PFSK-1 (cell line): ENCODE data around the gene DNAH7.

Source experiments
- FOXP2 ChIP-seq: optimal IDR thresholded peaks from 2 replicates; pipeline ENCODE3; 2011; ENCODE audit warnings: borderline replicate concordance, control low read depth, inconsistent platforms; ENCODE audit not compliant: insufficient read depth; ENCODE audit errors: extremely low read length, extremely low read depth
- POLR2AphosphoS5 ChIP-seq: IDR thresholded peaks from 2 replicates; pipeline ENCODE4 v1.6.1; 2012; ENCODE audit warnings: low read depth, mild to moderate bottlenecking, control low read depth, low read length, moderate library complexity
- SIN3A ChIP-seq: IDR thresholded peaks from 2 replicates; pipeline ENCODE4 v1.6.1; 2012; ENCODE audit warnings: mild to moderate bottlenecking, low read length, moderate library complexity, borderline replicate concordance; ENCODE audit not compliant: insufficient read depth
- TAF1 ChIP-seq: IDR thresholded peaks from 2 replicates; pipeline ENCODE4 v1.6.1; 2012; ENCODE audit warnings: low read length, control low read depth, borderline replicate concordance; ENCODE audit not compliant: insufficient read depth
- TF ChIP-seq, protein P1 (sequence below), 2 experiments: IDR thresholded peaks; 2 replicates each; pipeline versions ENCODE4 v1.6.1 to v1.8.0; 2011 to 2012; ENCODE audit warnings: low read depth in 2 of 2, low read length in 2 of 2, control low read depth in 1 of 2, inconsistent platforms in 1 of 2, mild to moderate bottlenecking in 1 of 2, moderate library complexity in 1 of 2; ENCODE audit not compliant: insufficient read depth in 1 of 2

DNA sequence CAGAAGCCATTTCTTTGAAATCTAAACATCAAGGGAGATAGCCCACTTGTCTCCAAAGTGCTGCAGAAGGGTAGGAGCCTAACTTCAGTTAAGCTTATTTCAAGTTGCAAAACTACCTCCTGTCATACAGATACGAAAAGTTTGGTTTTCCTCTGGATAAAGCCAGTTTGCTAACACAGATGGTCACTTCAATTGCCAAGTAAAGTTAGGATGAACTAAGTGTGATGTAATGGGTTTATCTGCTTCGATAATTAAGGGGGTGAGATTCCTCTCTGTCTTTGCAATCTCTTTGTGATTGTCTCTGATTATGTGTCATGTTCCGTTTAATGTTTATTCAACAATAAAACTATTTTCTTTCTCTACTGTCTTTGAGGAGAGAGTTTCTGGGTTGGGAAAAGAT, 255.2 kb downstream of the DNAH7 start:
- no peak for TF ChIP-seq SIN3A
- TF ChIP-seq, protein P1, sequence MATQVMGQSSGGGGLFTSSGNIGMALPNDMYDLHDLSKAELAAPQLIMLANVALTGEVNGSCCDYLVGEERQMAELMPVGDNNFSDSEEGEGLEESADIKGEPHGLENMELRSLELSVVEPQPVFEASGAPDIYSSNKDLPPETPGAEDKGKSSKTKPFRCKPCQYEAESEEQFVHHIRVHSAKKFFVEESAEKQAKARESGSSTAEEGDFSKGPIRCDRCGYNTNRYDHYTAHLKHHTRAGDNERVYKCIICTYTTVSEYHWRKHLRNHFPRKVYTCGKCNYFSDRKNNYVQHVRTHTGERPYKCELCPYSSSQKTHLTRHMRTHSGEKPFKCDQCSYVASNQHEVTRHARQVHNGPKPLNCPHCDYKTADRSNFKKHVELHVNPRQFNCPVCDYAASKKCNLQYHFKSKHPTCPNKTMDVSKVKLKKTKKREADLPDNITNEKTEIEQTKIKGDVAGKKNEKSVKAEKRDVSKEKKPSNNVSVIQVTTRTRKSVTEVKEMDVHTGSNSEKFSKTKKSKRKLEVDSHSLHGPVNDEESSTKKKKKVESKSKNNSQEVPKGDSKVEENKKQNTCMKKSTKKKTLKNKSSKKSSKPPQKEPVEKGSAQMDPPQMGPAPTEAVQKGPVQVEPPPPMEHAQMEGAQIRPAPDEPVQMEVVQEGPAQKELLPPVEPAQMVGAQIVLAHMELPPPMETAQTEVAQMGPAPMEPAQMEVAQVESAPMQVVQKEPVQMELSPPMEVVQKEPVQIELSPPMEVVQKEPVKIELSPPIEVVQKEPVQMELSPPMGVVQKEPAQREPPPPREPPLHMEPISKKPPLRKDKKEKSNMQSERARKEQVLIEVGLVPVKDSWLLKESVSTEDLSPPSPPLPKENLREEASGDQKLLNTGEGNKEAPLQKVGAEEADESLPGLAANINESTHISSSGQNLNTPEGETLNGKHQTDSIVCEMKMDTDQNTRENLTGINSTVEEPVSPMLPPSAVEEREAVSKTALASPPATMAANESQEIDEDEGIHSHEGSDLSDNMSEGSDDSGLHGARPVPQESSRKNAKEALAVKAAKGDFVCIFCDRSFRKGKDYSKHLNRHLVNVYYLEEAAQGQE (IDR thresholded peaks at IDR 0.05; ENCODE audit: insufficient read depth in 1 of 2, low read depth in 2 of 2, low read length in 2 of 2): no peak
- TF ChIP-seq POLR2AphosphoS5: no peak
- TF ChIP-seq TAF1: no peak
- no peak for TF ChIP-seq FOXP2
